ELR (cell line): Measurements from ENCODE around the gene OLIG1.

Experiments used
- DNase-seq: peaks from one replicate; pipeline ENCODE4 v3.0.0-alpha.2; 2015; ENCODE audit warnings: low read depth

OLIG1 gene

GRCh38 chr21:33069994-33070743 lies at the start of gene OLIG1:
Gene OLIG1, plus strand, starts transcription at chr21:33070141. Its CDS starts 106 bp downstream, at chr21:33070247.
- peak; percentile 12 for DNase-seq

- DNase-seq = no peak
These were observed 49.3 kb upstream of the OLIG1 start for GRCh38 chr21:33020558-33021100.

GRCh38 chr21:33021150-33021549 lies 48.8 kb upstream of the OLIG1 start:
- no peak for DNase-seq

GRCh38 chr21:33021667-33022066 lies 48.3 kb upstream of the OLIG1 start:
- DNase-seq = no peak

- no peak for DNase-seq
These were observed 47.5 kb upstream of the OLIG1 start for GRCh38 chr21:33022489-33022827.

- no peak for DNase-seq
These were observed 46.9 kb upstream of the OLIG1 start for GRCh38 chr21:33022828-33023573.

GRCh38 chr21:33023574-33024200 lies 46.3 kb upstream of the OLIG1 start:
- no peak for DNase-seq

GRCh38 chr21:33024201-33025103 lies 45.5 kb upstream of the OLIG1 start:
- DNase-seq = no peak

GRCh38 chr21:33025106-33025488 lies 44.8 kb upstream of the OLIG1 start:
- DNase-seq = no peak

GRCh38 chr21:33025489-33026442 lies 44.2 kb upstream of the OLIG1 start, which contains the start of gene OLIG2:
Gene OLIG2, plus strand, starts transcription at chr21:33025935. Its CDS starts 928 bp downstream, at chr21:33026863.
- DNase-seq = peak; percentile 32

GRCh38 chr21:33026443-33026858 lies 43.5 kb upstream of the OLIG1 start:
- DNase-seq = no peak

GRCh38 chr21:33026878-33027400 lies 43.0 kb upstream of the OLIG1 start:
- DNase-seq = no peak

- DNase-seq = no peak
These were observed 42.3 kb upstream of the OLIG1 start for GRCh38 chr21:33027401-33028286.

- DNase-seq = no peak
These were observed 41.7 kb upstream of the OLIG1 start for GRCh38 chr21:33028287-33028670.

- DNase-seq = no peak
These were observed 41.1 kb upstream of the OLIG1 start for GRCh38 chr21:33028773-33029384.

- no peak for DNase-seq
These were observed 40.5 kb upstream of the OLIG1 start for GRCh38 chr21:33029385-33029921.

- no peak for DNase-seq
These were observed 39.9 kb upstream of the OLIG1 start for GRCh38 chr21:33029975-33030461.

- no peak for DNase-seq
These were observed 39.3 kb upstream of the OLIG1 start for GRCh38 chr21:33030633-33031032.
